Heart right ventricle (tissue), 16 donors: ENCODE measurements around the gene NAT16. TPM values are rescaled to one million over a fixed set of nuclear protein-coding genes. Genes with fewer than 3 reads are reported as not detected.

Source experiments
- ATAC-seq, 8 donors: fragments of 200-7000 bp; cut with Tn5 transposase; one replicate each; pipeline ENCODE4 v1.9.1; 2020; ENCODE audit warnings: mild to moderate bottlenecking in 8 of 8, moderate library complexity in 8 of 8, moderate number of reproducible peaks in 1 of 8
- DNase-seq, 2 donors: peaks; one replicate each; pipeline ENCODE4 v3.0.0-alpha.2; 2020
- H3K27ac ChIP-seq, 10 donors: fragments of 200-600 bp; sonication (generic) in 2 of 10; one replicate each; pipeline versions ENCODE4 v1.5.0 to v1.8.0; 2020 to 2022; ENCODE audit warnings: mild to moderate bottlenecking in 3 of 10
- H3K27me3 ChIP-seq, 7 donors: fragments of 200-600 bp; one replicate each; pipeline ENCODE4 v1.8.0; 2021 to 2022; ENCODE audit warnings: mild to moderate bottlenecking in 2 of 7
- H3K36me3 ChIP-seq, 9 donors: fragments of 200-600 bp; sonication (generic) in 1 of 9; one replicate each; pipeline versions ENCODE4 v1.5.0 to v1.8.0; 2020 to 2022; ENCODE audit warnings: mild to moderate bottlenecking in 2 of 9
- H3K4me1 ChIP-seq, 9 donors: fragments of 200-600 bp; sonication (generic) in 1 of 9; one replicate each; pipeline versions ENCODE4 v1.5.0 to v1.8.0; 2020 to 2022; ENCODE audit warnings: mild to moderate bottlenecking in 4 of 9
- H3K4me3 ChIP-seq, 10 donors: fragments of 200-600 bp; sonication (generic) in 2 of 10; one replicate each; pipeline versions ENCODE4 v1.5.0 to v1.8.0; 2020 to 2022; ENCODE audit warnings: mild to moderate bottlenecking in 7 of 10, moderate library complexity in 2 of 10
- H3K9me3 ChIP-seq, 11 donors: fragments of 200-600 bp in 10 of 11; sonication (generic) in 2 of 11; one replicate each; pipeline versions ENCODE4 v1.5.0 to v1.8.0; 2013 to 2022; ENCODE audit warnings: mild to moderate bottlenecking in 2 of 11, control low read depth in 1 of 11, moderate library complexity in 1 of 11
- WGBS, 2 donors: extraction: QIAGEN DNeasy Blood & Tissue Kit; methylation state at CpG; one replicate each; pipeline ENCODE4 v1.1.7; 2013; ENCODE audit warnings: inconsistent platforms in 1 of 2; 5-methylcytosine and 5-hydroxymethylcytosine counted together
- intact Hi-C, 10 donors: fragments of 100-400 bp; cut with DNase I; formaldehyde crosslinking; loops; one replicate each; pipeline versions ENCODE4 v1.11.1 to v1.14.2; 2022
- polyA plus RNA-seq, 2 donors: library from polyadenylated mRNA; stranded (reverse); fragments of 200-250 nt; gene quantifications; one replicate each; pipeline ENCODE4 v1.2.3, GENCODE V29; 2013
- total RNA-seq, 10 donors: library from RNA; stranded (reverse); fragmentation: NEBNext Ultra II Directional in 3 of 10; extraction: Animal tissue kit (Norgen Biotek cat#: 25700) in 3 of 10; gene quantifications; one replicate each; pipeline versions ENCODE4 v1.2.1 to v1.2.4, GENCODE V29; 2021 to 2023
- TF ChIP-seq, protein P1 (sequence below), 9 donors: fragments of 200-600 bp; sonication (generic) in 2 of 9; IDR thresholded peaks; one replicate each; pipeline versions ENCODE4 v1.5.0 to v1.8.0; 2021 to 2022; ENCODE audit warnings: antibody characterized with exemption in 9 of 9, mild to moderate bottlenecking in 5 of 9, moderate library complexity in 1 of 9
- donor health status: Arrhythmogenic right ventricular cardiomyopathy.
- donor health status: ischemic (EF 13 %, LVEDD 7.1; RV severe dilation, severe dysfunction).
- donor health status: healthy with polysubstance abuse.
- donor health status: DM: no; HTN: yes; CAD: no.
- donor health status: DM: no; HTN: no; CAD: no.
- donor health status: ischemic (EF 25% LVEDD 6.9; RV normal size, moderate dysfunction).
- donor health status: ischemic (EF 25% LVEDD 5.7; RV mildly dilated, moderate dysfunction).
- donor health status: healthy.
- donor health status: DM: yes; HTN: yes; CAD: no.
- donor health status: Ischemic cardiomyopathy.
- donor health status: ischemic (EF 35%, LVEDD 5.7; RV mildly dilated, moderate dysfunction).
- donor health status: nonischemic (EF 11% LVEDD 7.7; RV severe dilation, severe dysfunction).
- donor health status: DM: yes; HTN: yes; CAD: no.
- donor health status: PGD.
- donor health status: ischemic (EF 29% LVEDD 5.4; RV normal size, mild dysfunction).
- donor health status: nonischemic (EF 23%, LVEDD 6.1; RV moderate dilation, normal function).

NAT16 gene
- total and polyA plus RNA-seq, 12 donors: not detected

DNA sequence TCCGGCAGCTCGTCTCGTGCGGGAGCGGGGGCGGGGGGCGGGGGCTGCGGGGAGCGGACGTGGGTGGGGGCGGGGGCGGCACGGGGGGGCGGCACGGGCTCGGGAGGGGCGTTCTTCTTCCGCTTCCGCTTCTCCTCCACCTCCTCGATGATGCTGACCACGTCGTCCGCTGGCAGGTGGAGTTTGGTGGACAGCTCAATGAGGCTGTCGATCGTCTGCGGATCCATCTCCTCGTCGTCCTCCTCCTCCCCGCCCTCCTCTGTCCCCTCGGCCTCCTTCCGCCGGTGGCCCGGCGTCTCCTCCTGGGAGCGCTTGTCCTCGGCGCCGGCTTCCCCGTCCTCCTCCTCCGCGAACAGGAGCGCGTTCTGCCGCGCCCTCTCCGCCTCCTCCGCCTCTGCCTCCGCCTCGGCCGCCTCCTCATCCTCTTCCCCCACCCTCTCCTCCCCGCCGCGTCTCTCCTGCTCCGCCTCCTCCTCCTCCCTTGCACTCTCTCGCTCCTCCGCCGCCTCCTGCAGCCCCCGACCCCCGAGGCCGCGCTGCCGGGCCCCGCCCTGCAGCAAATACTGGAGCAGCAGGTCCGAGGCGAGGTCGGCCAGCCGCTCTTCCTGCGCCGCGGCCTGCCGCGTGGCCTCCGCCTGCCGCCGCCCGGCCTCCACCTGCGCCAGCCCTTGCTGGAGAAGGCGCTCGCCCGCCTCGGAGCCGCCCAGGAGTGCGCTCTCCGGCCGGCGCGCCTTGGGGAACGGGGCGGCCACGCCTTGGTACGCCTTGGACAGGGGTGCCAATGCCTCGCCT lies 16.6 kb downstream of the NAT16 start:
- ATAC-seq (peak in 1 of 8 donors; percentile 1), DNase-seq (no peak)
- no peaks in the 10 kb centered on the region for H3K9me3 ChIP-seq
- intact Hi-C loops: no loop called here
- H3K27me3 ChIP-seq: peaks cover 22 to 82% (median 74%) of the 10 kb centered on the region in 7 donors
- TF ChIP-seq, protein P1, sequence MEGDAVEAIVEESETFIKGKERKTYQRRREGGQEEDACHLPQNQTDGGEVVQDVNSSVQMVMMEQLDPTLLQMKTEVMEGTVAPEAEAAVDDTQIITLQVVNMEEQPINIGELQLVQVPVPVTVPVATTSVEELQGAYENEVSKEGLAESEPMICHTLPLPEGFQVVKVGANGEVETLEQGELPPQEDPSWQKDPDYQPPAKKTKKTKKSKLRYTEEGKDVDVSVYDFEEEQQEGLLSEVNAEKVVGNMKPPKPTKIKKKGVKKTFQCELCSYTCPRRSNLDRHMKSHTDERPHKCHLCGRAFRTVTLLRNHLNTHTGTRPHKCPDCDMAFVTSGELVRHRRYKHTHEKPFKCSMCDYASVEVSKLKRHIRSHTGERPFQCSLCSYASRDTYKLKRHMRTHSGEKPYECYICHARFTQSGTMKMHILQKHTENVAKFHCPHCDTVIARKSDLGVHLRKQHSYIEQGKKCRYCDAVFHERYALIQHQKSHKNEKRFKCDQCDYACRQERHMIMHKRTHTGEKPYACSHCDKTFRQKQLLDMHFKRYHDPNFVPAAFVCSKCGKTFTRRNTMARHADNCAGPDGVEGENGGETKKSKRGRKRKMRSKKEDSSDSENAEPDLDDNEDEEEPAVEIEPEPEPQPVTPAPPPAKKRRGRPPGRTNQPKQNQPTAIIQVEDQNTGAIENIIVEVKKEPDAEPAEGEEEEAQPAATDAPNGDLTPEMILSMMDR (IDR thresholded peaks at IDR 0.05): no peak
- peak overlapping the region in 9 of 10 donors; percentile 11 to 53 (median 38) for H3K4me3 ChIP-seq
- H3K4me1 ChIP-seq: peaks cover 13 to 43% (median 39%) of the 10 kb centered on the region in 9 donors
- peaks cover 0 to 27% (median 3%) of the 10 kb centered on the region in 9 donors for H3K36me3 ChIP-seq
- 1% methylated on average over 68 to 92 of the region's 92 CpGs for WGBS, 2 donors
- peak overlapping the region in 1 of 10 donors; percentile 5 for H3K27ac ChIP-seq

DNA sequence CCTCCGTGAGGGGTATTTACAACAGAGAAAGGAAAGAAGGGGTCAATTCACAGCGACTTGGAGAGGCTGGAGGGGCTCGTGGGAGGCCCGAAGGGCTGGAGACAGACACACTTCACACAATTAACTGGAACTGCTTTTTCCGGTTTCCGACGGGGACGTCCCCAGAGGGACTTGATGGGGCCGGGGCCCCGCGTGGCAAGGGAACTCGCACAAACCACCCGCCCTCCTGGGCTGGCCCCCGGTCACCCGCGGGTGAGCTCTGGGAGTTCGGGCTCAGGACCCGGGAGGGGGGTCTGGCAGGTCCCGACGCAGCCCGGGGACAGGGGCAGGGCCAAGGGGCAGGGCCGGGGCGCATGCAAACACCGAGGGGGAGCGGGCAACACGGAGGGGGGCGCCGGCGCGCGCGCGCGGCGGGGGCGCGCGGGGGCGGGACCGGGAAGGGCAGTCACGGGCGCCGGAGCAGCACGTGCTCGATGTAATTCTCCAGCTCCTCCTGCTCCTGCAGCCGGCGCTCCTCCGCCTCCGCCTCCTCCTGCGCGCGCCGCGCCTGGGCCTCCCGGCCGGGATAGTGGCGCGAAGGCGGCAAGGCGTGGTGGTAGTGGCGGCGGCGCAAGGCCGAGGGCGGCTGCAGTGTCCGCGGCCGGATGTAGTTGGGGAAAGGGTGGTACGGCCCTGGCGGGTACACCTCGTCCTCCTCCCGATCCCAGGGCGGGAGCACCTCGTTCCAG lies 17.4 kb downstream of the NAT16 start:
- Histone ChIP-seq H3K9me3 (no peaks in the 10 kb centered on the region), H3K4me3 (peak overlapping the region in 9 of 10 donors; percentile 11 to 53 (median 35)), H3K27me3 (peaks cover 21 to 75% (median 66%) of the 10 kb centered on the region in 7 donors), H3K27ac (peak overlapping the region in 1 of 10 donors; percentile 6), H3K36me3 (peaks cover 0 to 34% (median 3%) of the 10 kb centered on the region in 9 donors), H3K4me1 (peaks cover 13 to 43% (median 39%) of the 10 kb centered on the region in 9 donors)
- intact Hi-C loops: no loop called here
- 2 to 3% methylated on average over 61 to 74 of the region's 74 CpGs for WGBS, 2 donors
- TF ChIP-seq, protein P1 (IDR thresholded peaks at IDR 0.05): no peak
- ATAC-seq (peak in 3 of 8 donors; percentile 38 to 50 (median 43)), DNase-seq (peak in 1 of 2 donors; percentile 40)

DNA sequence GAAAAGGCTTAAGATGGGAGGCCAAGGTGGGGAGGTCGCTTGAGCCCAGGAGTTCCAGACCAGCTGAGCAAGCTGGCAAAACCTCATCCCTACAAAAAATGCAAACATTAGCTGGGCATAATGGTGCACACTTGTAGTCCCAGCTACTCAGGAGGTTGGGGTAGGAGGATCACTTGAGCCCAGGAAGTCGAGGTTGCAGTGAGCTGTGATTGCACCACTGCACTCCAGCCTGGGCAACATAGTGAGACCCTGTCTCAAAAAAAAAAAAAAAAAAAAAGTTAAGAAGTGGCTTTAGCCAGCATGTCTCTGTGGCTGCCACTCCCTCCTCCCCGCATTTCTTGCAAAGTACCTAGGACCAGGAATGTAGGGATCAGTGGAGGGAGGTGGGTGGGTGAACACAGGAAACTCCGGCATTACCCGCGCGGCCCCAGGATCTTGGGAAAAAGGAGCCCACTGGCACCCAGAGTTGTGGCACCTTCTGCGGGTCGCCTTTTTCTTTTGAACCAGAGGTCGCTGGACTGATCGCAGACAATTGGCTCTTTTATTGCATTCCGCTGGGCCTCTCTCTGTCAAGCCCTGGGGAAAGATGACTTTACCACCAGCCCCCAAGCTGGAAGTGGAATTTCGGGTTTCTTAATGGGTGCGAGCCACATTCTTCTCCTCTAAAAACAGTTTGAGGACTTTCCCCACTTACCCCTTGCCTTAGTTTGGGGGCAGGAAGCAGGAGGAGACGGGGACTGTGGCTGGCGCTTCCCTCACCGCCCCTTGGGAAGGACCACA lies 18.2 kb downstream of the NAT16 start:
- H3K4me3 ChIP-seq: peak overlapping the region in 2 of 10 donors; percentile 31 to 53
- no peak overlapping the region for H3K27ac ChIP-seq
- H3K36me3 ChIP-seq: peaks cover 0 to 43% (median 8%) of the 10 kb centered on the region in 9 donors
- H3K27me3 ChIP-seq: peaks cover 21 to 67% (median 58%) of the 10 kb centered on the region in 7 donors
- DNase-seq (no peak), ATAC-seq (no peak)
- 78 to 82% methylated on average over 17 of the region's 17 CpGs for WGBS, 2 donors
- H3K4me1 ChIP-seq: peaks cover 13 to 43% (median 39%) of the 10 kb centered on the region in 9 donors
- no peaks in the 10 kb centered on the region for H3K9me3 ChIP-seq
- TF ChIP-seq, protein P1 (IDR thresholded peaks at IDR 0.05): no peak
- intact Hi-C loops: no loop called here

DNA sequence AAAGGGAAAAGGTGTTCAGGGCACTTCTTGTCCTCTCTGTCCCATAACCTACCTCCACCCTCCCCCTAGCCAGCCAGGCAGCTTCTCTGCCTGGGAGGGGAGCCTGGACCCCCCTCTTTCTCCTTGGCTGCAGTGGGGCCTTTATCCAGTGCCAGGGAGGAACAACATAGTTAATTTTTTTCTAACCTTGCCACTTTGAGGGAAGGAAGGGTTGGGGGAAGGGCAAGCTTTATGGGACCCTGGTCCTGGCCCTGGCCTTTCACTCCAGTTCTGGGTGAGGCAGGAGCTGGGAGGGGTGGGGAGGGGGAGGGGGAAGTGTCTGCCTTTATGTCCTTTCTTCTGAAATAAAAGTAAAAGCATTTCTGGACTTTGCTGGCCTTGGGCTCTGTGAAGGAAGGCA lies 19.2 kb downstream of the NAT16 start:
- Histone ChIP-seq H3K27ac (no peak overlapping the region), H3K9me3 (no peaks in the 10 kb centered on the region), H3K4me1 (peaks cover 10 to 39% (median 36%) of the 10 kb centered on the region in 9 donors), H3K27me3 (peaks cover 15 to 57% (median 48%) of the 10 kb centered on the region in 7 donors), H3K4me3 (no peak overlapping the region), H3K36me3 (peaks cover 0 to 44% (median 8%) of the 10 kb centered on the region in 9 donors)
- intact Hi-C loops: no loop called here
- DNase-seq (no peak), ATAC-seq (no peak)
- TF ChIP-seq, protein P1 (IDR thresholded peaks at IDR 0.05): no peak
